Astrocyte (in vitro differentiated cells and primary cell): ENCODE measurements around the gene MYB.

ENCODE experiments used
- EZH2 ChIP-seq: IDR thresholded peaks from 2 replicates; pipeline ENCODE4 v1.6.1; 2012; ENCODE audit warnings: mild to moderate bottlenecking, low read length, inconsistent platforms; ENCODE audit not compliant: insufficient read depth
- TF ChIP-seq, protein P1 (sequence below): IDR thresholded peaks from 2 replicates; pipeline ENCODE4 v1.5.1; 2011; ENCODE audit warnings: low read depth, mild to moderate bottlenecking, inconsistent platforms, low read length, moderate library complexity; ENCODE audit not compliant: insufficient read depth

DNA sequence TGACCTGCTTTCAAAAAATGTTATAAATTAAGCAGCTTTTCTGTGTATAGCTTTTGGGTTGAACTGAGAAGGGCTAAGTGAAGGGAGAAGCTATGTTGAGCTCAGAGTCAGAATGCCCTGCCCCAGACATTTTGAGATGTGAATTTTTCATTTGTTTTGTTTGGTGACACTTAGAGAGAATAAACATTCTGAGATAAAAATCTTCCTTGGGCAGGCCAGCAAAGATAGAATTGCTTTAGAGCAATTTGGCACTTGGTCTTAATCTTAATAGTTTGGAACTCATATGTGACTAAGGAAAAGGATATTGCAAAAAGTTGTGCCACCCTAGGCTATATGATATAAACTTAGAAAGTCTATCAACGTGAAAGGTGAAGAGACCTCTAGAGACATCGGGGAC is 30.2 kb downstream of the MYB start:
- TF ChIP-seq, protein P1, sequence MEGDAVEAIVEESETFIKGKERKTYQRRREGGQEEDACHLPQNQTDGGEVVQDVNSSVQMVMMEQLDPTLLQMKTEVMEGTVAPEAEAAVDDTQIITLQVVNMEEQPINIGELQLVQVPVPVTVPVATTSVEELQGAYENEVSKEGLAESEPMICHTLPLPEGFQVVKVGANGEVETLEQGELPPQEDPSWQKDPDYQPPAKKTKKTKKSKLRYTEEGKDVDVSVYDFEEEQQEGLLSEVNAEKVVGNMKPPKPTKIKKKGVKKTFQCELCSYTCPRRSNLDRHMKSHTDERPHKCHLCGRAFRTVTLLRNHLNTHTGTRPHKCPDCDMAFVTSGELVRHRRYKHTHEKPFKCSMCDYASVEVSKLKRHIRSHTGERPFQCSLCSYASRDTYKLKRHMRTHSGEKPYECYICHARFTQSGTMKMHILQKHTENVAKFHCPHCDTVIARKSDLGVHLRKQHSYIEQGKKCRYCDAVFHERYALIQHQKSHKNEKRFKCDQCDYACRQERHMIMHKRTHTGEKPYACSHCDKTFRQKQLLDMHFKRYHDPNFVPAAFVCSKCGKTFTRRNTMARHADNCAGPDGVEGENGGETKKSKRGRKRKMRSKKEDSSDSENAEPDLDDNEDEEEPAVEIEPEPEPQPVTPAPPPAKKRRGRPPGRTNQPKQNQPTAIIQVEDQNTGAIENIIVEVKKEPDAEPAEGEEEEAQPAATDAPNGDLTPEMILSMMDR, result no peak
- TF ChIP-seq EZH2, result no peak
